ENCODE results near the gene HLX.

DNA sequence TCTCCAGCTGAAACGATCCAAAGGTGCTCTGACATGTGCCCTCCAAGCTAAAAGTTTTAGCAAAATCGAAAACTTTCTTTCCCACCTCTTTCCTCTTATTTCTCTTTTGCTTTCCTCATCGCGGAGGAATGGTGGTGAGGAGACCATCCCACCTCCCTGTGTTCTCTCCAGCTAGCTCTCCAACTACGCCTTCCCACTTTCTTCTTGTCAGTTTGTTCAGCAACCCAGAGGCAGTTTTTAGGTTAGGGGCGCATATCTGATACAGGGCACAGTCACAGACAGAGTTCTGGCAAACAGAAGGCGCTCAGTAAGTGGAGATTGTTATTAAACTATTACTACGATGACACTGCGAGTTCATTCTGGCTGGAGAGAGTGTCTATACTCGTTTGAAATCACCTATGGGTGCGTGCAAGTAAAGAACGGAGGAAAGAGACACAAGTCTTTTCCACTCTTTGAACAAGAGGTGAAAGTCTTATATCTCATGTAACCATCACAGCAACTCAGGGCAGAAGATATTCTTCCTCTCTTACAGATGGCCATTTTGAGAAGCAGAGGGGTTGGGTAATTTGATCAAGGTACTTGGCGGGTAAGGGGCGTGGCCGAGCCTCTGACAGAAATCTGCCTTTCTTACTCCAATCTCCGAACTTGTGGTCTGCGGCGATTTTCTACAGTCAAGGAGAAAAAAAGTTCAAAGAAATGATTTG lies 13.9 kb downstream of the HLX start:
- no peak for TF ChIP-seq CTCF (conservative IDR thresholded peaks at IDR 0.05 in 1 of 2, IDR thresholded peaks at IDR 0.05 in 1 of 2; ENCODE audit: extremely low read depth in 1 of 2, insufficient read depth in 1 of 2, low read depth in 1 of 2, low read length in 2 of 2)
- no peak for TF ChIP-seq EZH2 (IDR thresholded peaks at IDR 0.05; ENCODE audit: borderline replicate concordance, low read length)
